HG03196 (cell line): ENCODE results near the gene TYW3.
A peak's percentile ranks its signal among the peaks of the same experiment; 100 is the strongest.

Source experiments
- ATAC-seq: cut with Tn5 transposase; IDR thresholded peaks from one replicate; pipeline ENCODE4 v1.9.1; 2021; ENCODE audit not compliant: unreplicated experiment

Gene TYW3, protein sequence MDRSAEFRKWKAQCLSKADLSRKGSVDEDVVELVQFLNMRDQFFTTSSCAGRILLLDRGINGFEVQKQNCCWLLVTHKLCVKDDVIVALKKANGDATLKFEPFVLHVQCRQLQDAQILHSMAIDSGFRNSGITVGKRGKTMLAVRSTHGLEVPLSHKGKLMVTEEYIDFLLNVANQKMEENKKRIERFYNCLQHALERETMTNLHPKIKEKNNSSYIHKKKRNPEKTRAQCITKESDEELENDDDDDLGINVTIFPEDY

DNA sequence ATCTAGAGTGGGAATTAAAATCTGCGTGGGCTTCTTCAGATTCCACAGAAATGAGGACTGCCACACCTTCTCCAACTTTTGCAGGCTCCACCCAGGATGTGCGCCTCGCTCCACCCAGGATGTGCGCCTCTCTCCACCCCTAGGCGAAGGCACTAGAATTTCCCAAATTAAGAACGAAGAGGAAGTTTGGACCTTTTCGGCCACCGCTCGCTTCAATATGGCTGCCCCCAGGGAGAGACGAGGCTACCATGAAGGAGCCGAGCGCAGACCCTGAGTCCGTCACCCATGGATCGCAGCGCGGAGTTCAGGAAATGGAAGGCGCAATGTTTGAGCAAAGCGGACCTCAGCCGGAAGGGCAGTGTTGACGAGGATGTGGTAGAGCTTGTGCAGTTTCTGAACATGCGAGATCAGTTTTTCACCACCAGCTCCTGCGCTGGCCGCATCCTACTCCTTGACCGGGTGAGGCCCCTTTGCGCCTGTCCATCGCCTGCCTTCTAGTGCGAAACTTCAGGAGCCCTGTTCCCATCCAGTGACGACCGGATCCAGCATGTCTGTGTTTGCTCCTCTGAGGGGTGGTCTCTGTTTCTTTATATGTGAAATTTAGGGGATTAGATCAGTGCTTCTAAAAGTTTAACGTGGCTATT, at the start of gene TYW3, which contains the start of gene CRYZ:
Gene TYW3, plus strand, starts transcription at position 193 of the 644 bp plus-strand sequence. Its CDS starts 93 bp downstream, at position 286.
Gene CRYZ, minus strand, starts transcription at position 91 of the 644 bp plus-strand sequence. CDS start 8,229 bp downstream, outside the sequence.
- ATAC-seq, result peak; percentile 56

DNA sequence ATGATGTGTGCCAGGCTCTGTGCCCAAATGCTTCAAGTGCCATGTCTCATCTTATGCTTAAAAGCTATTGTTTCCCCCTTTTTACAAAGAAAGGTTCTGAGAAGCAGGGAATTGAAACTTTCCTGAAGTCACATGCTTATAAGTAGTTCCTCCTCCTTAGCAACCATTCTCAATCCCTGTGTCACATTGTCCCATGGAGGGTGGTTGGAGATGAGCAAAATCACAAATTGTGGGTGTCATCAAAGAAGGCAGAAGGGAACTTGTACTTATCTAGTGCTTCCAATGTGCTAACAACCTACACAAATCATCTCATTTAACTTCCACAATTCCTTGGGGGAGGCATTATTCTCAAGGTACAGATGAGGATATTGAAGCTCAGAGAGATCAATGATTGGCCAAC, 49.3 kb upstream of the TYW3 start:
- no peak for ATAC-seq

DNA sequence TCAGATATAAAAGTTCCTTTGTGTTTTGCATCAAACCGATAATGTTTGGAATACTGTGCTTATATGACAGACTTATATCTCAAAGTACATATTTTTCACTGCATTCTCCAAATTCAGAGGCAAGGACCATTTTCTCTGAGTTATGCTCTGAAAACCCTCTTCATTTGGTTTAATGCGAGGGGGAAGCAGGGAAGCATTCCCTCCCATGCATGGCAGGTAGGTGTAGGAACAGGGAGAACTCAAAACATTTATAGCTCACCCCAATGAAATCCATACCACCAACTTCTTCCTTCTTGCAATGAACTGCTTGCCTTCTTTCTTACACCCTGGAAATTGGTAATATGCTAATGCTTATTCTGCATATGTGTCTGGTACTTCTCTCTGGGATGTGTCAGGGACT, 48.7 kb upstream of the TYW3 start:
- no peak for ATAC-seq

DNA sequence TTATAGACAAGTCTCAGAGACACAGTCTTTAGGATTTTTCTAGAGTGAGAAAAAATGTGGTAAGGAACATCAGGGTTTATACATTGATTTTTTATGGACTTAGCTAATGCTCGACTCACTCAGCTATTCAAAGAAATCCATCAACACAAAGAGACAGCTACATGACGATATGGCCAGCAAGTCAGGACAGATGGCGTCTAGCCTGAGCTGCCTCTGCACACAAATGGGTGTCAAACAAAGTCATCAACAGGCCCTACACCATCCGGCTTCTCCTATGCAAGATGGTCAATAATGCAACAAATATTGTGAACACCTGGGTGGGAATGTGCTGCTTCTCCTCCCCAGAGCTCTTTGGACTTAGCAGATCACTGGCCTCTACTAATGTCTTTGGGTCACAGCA, 46.0 kb upstream of the TYW3 start:
- no peak for ATAC-seq

DNA sequence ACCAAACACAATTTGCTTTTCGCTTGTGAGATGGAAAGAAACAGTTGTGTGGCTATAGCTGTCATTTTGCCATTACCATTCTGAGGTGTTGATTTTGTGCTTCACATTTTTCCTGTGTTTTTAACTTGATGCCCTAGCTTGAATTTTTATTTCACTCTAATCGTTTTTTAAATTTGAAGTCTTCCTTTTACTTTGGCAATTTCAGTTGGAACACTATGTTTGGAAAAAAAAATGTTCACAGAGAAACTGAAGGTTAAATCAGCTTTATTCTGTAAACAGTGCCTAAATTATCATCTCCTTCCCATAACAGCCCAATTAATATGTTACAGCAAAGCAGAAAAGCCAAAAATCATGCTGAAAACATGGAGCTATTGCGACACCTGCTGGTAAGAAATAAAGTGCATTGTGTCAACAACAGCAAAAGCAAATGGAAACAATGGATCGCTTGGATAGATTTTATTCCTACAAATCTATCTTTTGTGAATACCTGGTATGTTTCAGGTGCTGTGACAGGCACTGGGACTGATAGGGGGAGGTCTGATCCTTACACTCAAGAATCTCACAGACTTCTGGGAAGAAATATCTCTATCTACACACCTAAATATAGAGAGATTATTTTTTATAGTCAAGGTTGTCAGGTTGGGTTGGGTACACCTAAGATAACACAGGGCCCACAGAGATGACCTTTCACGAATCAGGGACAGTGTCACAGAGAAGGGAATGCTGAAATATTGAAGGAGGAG, 43.2 kb upstream of the TYW3 start:
- no peak for ATAC-seq

DNA sequence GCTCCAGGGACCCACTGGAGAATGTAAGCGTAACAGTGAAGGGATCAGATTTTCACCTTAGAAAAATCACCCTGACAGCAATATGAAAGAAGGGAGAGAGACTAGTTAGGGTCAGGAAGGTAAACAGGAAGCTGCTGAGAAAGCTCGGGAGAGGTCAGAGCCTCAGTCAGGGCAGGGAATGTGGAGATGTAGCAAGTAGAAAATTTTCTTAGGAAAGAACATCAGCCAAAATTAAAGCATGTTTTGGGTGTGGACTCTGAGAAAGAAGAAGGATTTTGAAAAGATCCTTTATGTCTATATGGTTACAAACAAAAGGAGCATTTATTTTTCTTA, 42.6 kb upstream of the TYW3 start:
- no peak for ATAC-seq

DNA sequence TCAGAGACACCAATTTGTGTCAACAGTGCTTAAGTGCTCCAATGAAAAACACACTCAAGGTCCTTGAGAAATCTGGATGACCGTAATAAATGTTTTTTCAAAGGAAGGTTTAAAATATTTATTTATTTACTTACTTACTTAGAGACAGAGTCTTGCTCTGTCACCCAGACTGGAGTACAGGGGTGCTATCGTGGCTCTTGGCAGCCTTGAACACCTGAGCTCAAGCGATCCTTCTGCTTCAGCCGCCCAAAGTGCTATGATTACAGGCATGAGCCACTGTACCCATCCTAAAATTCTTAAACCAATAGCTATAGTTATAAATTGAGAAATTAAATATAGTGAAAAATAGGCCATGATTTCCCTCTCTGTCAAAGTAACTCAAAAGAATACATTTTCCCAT, 42.0 kb upstream of the TYW3 start:
- ATAC-seq, result no peak

DNA sequence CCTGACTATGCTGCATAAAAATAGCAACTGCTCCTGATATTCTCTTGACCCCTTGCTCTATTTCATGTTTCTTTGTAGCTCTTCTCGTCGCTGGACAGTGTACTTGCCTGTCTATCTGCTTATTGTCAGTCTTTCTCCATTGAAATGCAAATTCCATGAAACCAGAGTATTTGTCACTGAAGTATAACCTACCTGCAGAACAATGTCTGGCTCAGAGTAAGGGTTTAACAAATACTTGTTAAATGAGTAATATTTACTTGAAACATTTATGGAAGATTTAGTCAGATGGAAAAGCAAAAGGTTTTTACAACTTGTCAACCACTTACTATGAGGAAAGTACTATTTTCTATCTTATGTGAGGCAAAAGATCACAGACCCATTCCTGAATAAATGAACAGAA, 39.5 kb upstream of the TYW3 start:
- ATAC-seq, result no peak

DNA sequence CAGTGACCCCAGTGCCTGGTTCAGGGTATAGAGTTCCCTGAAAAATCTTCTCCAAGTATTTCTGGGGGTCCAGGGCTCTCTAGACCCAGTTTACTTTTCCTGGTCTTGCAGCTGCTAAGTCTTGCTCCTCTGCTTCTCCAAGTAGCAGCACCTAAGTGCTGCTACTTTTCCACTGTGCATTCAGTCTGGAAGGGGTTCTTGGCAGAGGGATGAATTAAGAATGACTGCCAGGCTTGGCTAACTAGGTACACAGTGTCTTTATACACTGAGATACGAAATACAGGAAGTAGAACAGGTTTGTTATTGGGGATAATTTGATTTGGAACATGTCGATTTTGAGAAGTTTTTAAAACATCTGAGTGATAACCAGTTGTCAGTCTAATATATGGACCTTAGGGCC, 35.1 kb upstream of the TYW3 start:
- ATAC-seq, result no peak

DNA sequence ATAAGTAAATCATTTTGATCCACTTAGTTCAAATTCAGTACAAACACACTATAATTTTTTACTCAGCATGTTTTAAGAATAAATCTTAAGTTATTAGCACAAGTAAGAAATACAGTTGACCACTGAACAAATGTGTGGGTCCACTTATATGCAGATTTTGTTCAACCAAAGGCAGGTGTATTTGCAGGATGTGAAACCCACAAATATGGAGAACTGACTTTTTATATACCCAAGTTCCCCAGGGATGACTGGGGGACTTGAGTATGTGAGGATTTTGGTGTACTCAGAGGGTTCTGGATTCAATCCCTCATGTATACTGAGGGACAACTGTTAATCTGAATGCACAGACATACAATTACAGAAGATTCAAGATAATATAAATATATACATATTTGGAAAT, 33.6 kb upstream of the TYW3 start:
- no peak for ATAC-seq

DNA sequence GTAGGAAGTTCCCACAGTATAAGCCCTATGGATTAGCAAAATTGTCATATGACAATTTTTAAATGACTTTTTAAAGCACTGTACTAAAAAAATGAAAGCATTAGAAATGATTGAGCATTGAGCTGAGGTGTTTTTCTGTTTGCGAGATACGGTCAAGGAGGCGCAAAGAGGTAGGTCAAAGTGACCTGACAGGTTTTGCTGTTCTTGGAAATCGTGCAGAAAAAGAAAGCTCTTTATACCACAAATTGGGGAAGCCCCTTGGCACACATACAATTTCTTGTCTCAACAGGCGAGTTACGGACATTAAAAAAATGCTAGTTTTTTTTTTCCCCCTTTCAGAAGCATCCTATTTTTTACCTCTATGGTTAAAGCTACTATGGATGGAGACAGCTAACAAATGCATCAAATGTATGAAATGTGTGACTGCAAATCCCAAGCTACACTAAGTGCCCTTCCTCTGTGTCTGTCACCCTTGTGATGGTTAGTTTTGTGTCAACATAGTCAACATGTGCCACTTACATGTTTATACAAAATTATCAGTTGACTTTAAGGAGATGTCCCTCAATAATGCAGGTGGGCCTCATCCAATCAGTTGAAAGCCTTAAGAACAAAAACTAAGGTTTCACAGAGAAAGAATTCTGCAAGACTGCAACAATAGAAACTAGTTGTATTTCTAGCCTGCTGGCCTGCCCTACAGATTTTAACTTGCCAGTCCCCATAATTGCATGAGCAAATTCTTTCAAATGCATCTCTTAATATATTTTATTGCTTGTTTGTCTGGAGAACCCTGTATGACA, 29.4 kb upstream of the TYW3 start:
- no peak for ATAC-seq

DNA sequence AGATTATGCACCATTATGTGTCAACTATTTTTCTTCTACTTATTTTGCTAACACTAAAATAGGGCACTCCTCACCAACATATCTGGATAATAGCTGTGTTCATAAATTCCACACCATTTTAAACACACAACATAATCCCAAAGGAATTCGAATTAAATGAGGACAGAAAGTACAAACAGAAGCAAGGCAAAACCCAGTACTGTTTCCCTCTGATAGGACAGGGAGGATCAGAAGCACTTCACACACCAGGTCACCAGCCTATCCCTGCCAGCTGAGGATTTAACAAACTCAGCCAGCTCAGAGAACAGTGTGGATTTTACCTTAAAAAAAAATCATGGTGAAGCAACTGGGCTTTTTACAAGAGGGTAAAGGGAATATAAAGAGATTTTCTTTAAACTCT, 20.1 kb upstream of the TYW3 start:
- ATAC-seq, result no peak

DNA sequence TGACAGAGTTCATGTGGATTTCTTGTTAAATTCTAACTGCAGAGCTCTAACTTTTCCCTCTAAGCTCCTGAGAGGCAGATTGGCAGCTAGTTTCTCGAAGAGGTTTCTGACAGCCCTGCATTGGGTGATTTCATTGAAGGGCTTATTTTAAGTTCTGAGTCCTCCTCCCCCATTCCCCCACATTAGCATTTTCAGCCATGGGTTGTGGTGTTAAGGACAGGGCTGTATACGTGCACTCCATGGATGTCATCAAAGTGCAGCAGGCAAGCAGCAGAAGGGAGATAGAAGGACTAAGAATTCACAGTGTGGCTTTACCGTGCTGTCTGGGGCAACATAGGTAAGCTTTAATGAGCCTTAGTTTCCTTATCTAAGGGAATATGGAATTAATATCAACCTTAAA, 19.1 kb upstream of the TYW3 start:
- no peak for ATAC-seq

DNA sequence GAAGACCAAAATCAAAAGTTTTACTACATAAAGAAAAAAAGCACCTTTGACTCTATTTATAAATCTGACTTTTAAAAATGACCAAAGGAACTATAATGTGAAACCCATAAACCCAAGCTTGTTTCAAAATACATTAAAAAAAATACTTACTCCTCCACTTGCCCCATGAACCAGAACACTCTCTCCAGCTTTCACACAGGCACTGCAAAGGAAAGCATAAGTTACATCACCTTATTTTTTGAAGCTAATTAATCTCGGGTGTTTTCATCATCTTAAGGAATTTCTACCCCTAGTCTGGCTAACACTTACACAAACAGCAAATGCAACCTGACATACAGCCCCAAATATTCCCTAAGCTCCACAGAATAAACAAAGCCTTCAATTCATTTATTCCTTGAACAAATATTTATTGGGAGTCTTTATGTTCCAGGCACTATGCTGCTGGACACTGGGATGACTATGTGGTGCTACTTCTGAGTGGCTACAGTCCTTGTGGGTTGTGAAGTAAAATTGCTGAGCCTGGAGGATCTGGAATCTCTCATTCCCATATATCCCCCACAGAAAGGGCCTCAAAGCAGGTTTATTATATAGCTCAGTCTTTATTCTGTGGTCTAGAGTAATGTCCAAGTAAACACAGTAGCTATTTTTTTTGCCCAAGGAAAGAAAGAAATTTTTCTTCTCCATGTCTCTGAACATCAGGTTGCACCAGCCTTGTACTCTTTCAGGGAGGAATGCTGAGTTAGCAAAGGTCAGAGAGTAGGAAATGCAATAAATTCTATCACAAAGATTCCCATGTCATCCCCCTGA, 18.3 kb upstream of the TYW3 start:
- peak; percentile 54 for ATAC-seq

DNA sequence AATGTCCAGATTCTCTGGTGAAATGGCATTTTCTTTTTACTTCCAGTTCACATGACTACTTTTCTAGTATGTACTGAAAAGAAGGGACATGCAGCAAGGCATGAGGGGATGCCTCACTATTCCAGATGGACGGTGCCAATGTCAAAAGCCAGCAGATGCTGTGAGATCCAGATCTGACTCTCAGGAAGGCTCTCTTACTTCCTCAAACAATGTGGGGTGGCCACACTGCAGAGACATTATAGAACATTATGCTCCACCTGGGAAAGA, 17.8 kb upstream of the TYW3 start:
- no peak for ATAC-seq

DNA sequence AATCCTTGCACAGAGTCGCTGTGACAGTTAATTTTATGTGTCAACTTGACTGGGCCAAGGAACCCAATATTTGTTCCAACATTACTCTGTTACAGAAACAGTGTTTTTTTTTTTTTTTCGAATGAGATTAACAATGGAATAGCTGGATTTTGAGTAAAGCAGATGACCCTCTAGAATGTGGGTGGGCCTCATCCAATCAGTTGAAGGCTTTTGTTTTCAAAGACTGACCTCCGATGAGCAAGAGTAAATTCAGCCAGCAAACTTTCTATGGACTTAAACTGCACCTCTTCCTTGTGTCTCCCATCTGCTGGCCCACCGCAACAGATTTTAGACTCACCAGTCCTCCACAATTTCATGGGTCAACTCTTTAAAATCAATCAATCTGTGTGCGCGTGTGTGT, 17.1 kb upstream of the TYW3 start:
- ATAC-seq, result no peak

DNA sequence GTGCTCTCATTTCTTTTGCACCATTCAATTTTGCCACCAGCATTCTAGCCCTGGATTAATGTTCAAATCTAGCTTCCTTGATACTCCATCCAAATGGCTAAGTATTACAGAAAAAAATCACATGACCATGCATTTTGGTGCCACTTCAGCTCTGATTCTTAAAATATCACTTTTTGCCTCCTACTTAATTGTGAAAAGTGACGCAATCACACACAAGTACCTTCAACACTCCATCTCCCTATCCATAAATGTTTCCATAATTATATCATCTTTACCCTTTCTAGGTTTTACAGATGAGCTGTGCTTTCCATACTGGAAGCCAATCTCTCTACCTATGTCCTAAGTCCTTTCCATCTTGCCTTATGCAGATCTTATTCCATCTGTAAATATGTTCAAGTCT, 16.1 kb upstream of the TYW3 start:
- ATAC-seq, result no peak

DNA sequence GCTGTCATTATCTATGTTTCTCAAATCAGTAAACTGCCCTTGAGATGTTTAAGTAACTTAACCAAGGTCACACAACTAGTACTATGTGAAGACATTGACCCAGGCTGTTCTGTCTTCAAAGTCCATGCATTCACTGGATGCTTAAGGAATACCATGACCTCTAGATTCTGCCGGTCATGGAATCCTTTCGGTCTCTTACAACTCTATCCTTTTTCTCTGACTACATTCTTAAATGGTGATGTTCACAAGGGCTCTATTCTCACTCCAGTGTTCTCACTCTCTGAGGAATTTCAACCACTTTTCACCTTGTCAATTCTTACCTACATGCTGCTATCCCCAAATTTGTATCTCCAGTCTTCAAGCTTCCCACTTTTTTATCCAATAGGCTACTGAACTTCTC, 15.3 kb upstream of the TYW3 start:
- ATAC-seq, result no peak

DNA sequence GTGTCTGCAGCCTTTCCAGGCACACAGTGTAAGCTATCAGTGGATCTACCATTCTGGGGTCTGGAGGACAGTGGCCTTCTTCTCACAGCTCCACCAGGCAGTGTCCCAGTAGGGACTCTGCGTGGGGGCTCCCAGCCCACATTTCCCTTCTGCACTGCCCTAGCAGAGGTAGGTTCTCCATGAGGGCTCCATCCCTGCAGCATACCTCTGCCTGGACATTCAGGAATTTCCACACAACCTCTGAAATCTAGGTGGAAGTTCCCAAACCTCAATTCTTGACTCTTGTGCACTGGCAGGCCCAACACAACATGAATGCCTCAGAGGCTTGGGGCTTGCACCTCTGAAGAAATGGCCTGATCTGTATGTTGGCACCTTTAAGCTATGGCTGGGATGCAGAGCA, 6.9 kb upstream of the TYW3 start:
- ATAC-seq, result no peak

DNA sequence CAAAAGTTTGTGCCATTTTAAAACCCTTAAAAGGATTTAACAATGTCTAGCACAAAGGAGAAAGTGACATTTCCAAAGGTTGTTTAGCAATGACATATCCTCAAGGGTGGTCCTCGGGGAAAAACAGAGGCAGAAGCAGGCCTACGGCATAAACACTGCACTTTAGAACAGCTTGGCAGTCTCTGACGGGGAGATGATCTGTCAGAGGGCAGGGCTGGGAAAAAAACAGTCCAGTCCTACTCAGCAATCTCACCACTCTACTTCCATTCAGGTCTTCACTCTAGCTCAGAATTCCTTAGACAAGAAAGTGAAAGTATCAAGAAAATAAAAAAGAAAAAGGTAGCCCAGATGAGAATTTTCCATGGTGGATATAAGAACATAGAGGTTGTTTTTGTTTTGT, 4.2 kb upstream of the TYW3 start:
- no peak for ATAC-seq
